Activated T-helper 17 cell treated with anti-CD3 and anti-CD28 coated beads, Interleukin-2, amount 50 U/mL, for 72 hours (primary cell): ENCODE data around the gene ABHD10. TPM values are rescaled to one million over a fixed set of nuclear protein-coding genes. Genes with fewer than 3 reads are reported as not detected.
"Not testable (repeated sequence)": the region's sequence is repeated elsewhere in the genome, so short reads cannot be mapped to it uniquely, and the experiment has no call there.

Experiments
- ATAC-seq: fragments of 150-1000 bp; cut with Tn5 transposase; replicated peaks from 2 replicates; pipeline ENCODE4 v1.10.0; 2021; ENCODE audit warnings: mild to moderate bottlenecking, moderate library complexity
- H3K27ac Mint-ChIP-seq: one replicate; pipeline ENCODE4 v1.8.0; 2022; ENCODE audit warnings: mixed read lengths
- H3K27me3 Mint-ChIP-seq: one replicate; pipeline ENCODE4 v1.8.0; 2022; ENCODE audit warnings: mixed read lengths
- H3K36me3 Mint-ChIP-seq: one replicate; pipeline ENCODE4 v1.8.0; 2022; ENCODE audit warnings: low read depth, mild to moderate bottlenecking, mixed read lengths
- H3K4me1 Mint-ChIP-seq: one replicate; pipeline ENCODE4 v1.8.0; 2022; ENCODE audit warnings: mixed read lengths
- H3K4me3 Mint-ChIP-seq: one replicate; pipeline ENCODE4 v1.8.0; 2022; ENCODE audit warnings: mild to moderate bottlenecking, mixed read lengths
- H3K9me3 Mint-ChIP-seq: one replicate; pipeline ENCODE4 v1.8.0; 2022; ENCODE audit warnings: mixed read lengths
- total RNA-seq, 2 donors: library from RNA; stranded (reverse); gene quantifications; one replicate each; pipeline ENCODE4 v1.2.3, GENCODE V29; 2022

Gene ABHD10
- total RNA-seq, 2 donors from 2014 or later = 63.3 to 84.9 TPM

GRCh38 chr3:112017091-112017490 is 38.3 kb downstream of the ABHD10 start:
- no peak for ATAC-seq
- H3K27me3 Mint-ChIP-seq = no peaks in the 10 kb centered on the region
- no peaks in the 10 kb centered on the region for H3K36me3 Mint-ChIP-seq
- H3K27ac Mint-ChIP-seq = no peak overlapping the region
- H3K4me1 Mint-ChIP-seq = peaks cover 11% of the 10 kb centered on the region
- no peak overlapping the region for H3K4me3 Mint-ChIP-seq
- no peaks in the 10 kb centered on the region for H3K9me3 Mint-ChIP-seq

- Mint-ChIP-seq H3K27ac (no peak overlapping the region), H3K9me3 (no peaks in the 10 kb centered on the region), H3K4me1 (peaks cover 5% of the 10 kb centered on the region), H3K36me3 (no peaks in the 10 kb centered on the region), H3K4me3 (no peak overlapping the region), H3K27me3 (no peaks in the 10 kb centered on the region)
- no peak for ATAC-seq
These were observed 39.9 kb downstream of the ABHD10 start for GRCh38 chr3:112018712-112019111.

- no peaks in the 10 kb centered on the region for H3K36me3 Mint-ChIP-seq
- no peaks in the 10 kb centered on the region for H3K4me1 Mint-ChIP-seq
- H3K4me3 Mint-ChIP-seq = no peak overlapping the region
- H3K27ac Mint-ChIP-seq = no peak overlapping the region
- no peak for ATAC-seq
- no peaks in the 10 kb centered on the region for H3K9me3 Mint-ChIP-seq
- no peaks in the 10 kb centered on the region for H3K27me3 Mint-ChIP-seq
These were observed 40.9 kb downstream of the ABHD10 start for GRCh38 chr3:112019716-112020115.

GRCh38 chr3:112020674-112021085 is 41.9 kb downstream of the ABHD10 start:
- ATAC-seq = no peak
- no peaks in the 10 kb centered on the region for H3K27me3 Mint-ChIP-seq
- no peak overlapping the region for H3K4me3 Mint-ChIP-seq
- no peaks in the 10 kb centered on the region for H3K9me3 Mint-ChIP-seq
- no peaks in the 10 kb centered on the region for H3K4me1 Mint-ChIP-seq
- no peak overlapping the region for H3K27ac Mint-ChIP-seq
- H3K36me3 Mint-ChIP-seq = no peaks in the 10 kb centered on the region

GRCh38 chr3:112027142-112027541 is 48.3 kb downstream of the ABHD10 start:
- H3K4me1 Mint-ChIP-seq = no peaks in the 10 kb centered on the region
- no peaks in the 10 kb centered on the region for H3K27me3 Mint-ChIP-seq
- no peaks in the 10 kb centered on the region for H3K36me3 Mint-ChIP-seq
- H3K4me3 Mint-ChIP-seq = no peak overlapping the region
- H3K27ac Mint-ChIP-seq = no peak overlapping the region
- no peaks in the 10 kb centered on the region for H3K9me3 Mint-ChIP-seq
- ATAC-seq = no peak

GRCh38 chr3:112027826-112028225 is 49.0 kb downstream of the ABHD10 start:
- no peak overlapping the region for H3K27ac Mint-ChIP-seq
- H3K9me3 Mint-ChIP-seq = no peaks in the 10 kb centered on the region
- no peaks in the 10 kb centered on the region for H3K4me1 Mint-ChIP-seq
- ATAC-seq = no peak
- H3K27me3 Mint-ChIP-seq = no peaks in the 10 kb centered on the region
- H3K4me3 Mint-ChIP-seq = no peak overlapping the region
- no peaks in the 10 kb centered on the region for H3K36me3 Mint-ChIP-seq

GRCh38 chr3:112030901-112031300 is 52.1 kb downstream of the ABHD10 start:
- no peak overlapping the region for H3K4me3 Mint-ChIP-seq
- H3K36me3 Mint-ChIP-seq = no peaks in the 10 kb centered on the region
- H3K4me1 Mint-ChIP-seq = no peaks in the 10 kb centered on the region
- ATAC-seq = no peak
- H3K27ac Mint-ChIP-seq = no peak overlapping the region
- H3K27me3 Mint-ChIP-seq = no peaks in the 10 kb centered on the region
- no peaks in the 10 kb centered on the region for H3K9me3 Mint-ChIP-seq

GRCh38 chr3:112032098-112032731 is 53.4 kb downstream of the ABHD10 start:
- no peaks in the 10 kb centered on the region for H3K36me3 Mint-ChIP-seq
- H3K27me3 Mint-ChIP-seq = no peaks in the 10 kb centered on the region
- H3K9me3 Mint-ChIP-seq = no peaks in the 10 kb centered on the region
- ATAC-seq = no peak
- no peak overlapping the region for H3K27ac Mint-ChIP-seq
- H3K4me1 Mint-ChIP-seq = no peaks in the 10 kb centered on the region
- H3K4me3 Mint-ChIP-seq = no peak overlapping the region

- Mint-ChIP-seq H3K9me3 (no peaks in the 10 kb centered on the region), H3K4me3 (no peak within 1 kb of the TSS), H3K4me1 (no peaks in the 10 kb centered on the region), H3K36me3 (no peaks in the 10 kb centered on the region), H3K27me3 (no peaks in the 10 kb centered on the region), H3K27ac (no peak within 1 kb of the TSS)
- no peak for ATAC-seq
These were observed 55.6 kb downstream of the ABHD10 start, which contains the start of gene TMPRSS7 for GRCh38 chr3:112034436-112034835. TSS of gene TMPRSS7 (plus strand) at chr3:112034736. CDS start at chr3:112034846, 110 bp downstream.

GRCh38 chr3:112035241-112035640 is 56.4 kb downstream of the ABHD10 start:
- no peaks in the 10 kb centered on the region for H3K4me1 Mint-ChIP-seq
- H3K9me3 Mint-ChIP-seq = no peaks in the 10 kb centered on the region
- H3K27ac Mint-ChIP-seq = no peak overlapping the region

GRCh38 chr3:112037194-112037593 is 58.4 kb downstream of the ABHD10 start:
- not testable (repeated sequence) for H3K36me3 Mint-ChIP-seq, H3K9me3 Mint-ChIP-seq, H3K4me3 Mint-ChIP-seq, H3K27me3 Mint-ChIP-seq, H3K4me1 Mint-ChIP-seq, H3K27ac Mint-ChIP-seq, ATAC-seq

More at GRCh38 chr3:112035241-112035640, 56.4 kb downstream of the ABHD10 start:
- no peaks in the 10 kb centered on the region for H3K36me3 Mint-ChIP-seq
- H3K27me3 Mint-ChIP-seq = no peaks in the 10 kb centered on the region
- ATAC-seq = no peak
- H3K4me3 Mint-ChIP-seq = no peak overlapping the region

- no peaks in the 10 kb centered on the region for H3K27me3 Mint-ChIP-seq
- H3K4me1 Mint-ChIP-seq = no peaks in the 10 kb centered on the region
- H3K36me3 Mint-ChIP-seq = no peaks in the 10 kb centered on the region
- no peak for ATAC-seq
- no peak overlapping the region for H3K27ac Mint-ChIP-seq
- H3K9me3 Mint-ChIP-seq = no peaks in the 10 kb centered on the region
- no peak overlapping the region for H3K4me3 Mint-ChIP-seq
These were observed 60.0 kb downstream of the ABHD10 start for GRCh38 chr3:112038863-112039262.

GRCh38 chr3:112041321-112041720 is 62.5 kb downstream of the ABHD10 start:
- no peaks in the 10 kb centered on the region for H3K4me1 Mint-ChIP-seq
- no peaks in the 10 kb centered on the region for H3K9me3 Mint-ChIP-seq
- H3K36me3 Mint-ChIP-seq = no peaks in the 10 kb centered on the region
- no peaks in the 10 kb centered on the region for H3K27me3 Mint-ChIP-seq
- no peak for ATAC-seq
- no peak overlapping the region for H3K4me3 Mint-ChIP-seq
- H3K27ac Mint-ChIP-seq = no peak overlapping the region

GRCh38 chr3:112042842-112043280 is 64.0 kb downstream of the ABHD10 start:
- Mint-ChIP-seq H3K36me3 (no peaks in the 10 kb centered on the region), H3K4me1 (peaks cover 5% of the 10 kb centered on the region), H3K4me3 (no peak overlapping the region), H3K27me3 (no peaks in the 10 kb centered on the region), H3K9me3 (no peaks in the 10 kb centered on the region), H3K27ac (no peak overlapping the region)
- ATAC-seq = no peak
